Measurements from ENCODE around the gene HHIP.

Gene HHIP

DNA sequence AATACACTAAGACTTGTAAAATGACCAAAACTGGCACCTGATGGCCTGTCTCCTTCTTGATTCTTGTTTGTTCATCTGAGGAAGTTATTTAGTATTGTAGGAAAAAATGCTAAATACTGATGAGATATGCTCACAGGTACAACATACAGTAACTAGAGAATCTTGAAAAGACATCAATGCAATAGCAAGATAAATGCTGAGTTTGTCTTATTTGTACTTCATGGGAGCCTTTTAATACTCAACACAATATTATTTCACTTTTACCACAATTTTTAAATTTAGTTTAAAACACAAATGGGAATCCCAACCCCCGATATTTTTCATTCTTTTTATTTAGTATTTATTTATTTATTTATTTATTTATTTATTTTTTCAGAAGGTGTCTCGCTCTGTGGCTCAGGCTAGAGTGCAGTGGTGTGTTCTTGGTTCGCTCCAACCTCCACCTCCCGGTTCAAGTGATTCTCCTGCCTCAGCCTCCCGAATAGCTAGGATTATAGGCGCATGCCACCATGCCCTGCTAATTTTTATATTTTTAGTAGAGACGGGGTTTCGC is 12.1 kb downstream of the HHIP start:
- DNase-seq (ENCODE audit: low read depth): no peak

DNA sequence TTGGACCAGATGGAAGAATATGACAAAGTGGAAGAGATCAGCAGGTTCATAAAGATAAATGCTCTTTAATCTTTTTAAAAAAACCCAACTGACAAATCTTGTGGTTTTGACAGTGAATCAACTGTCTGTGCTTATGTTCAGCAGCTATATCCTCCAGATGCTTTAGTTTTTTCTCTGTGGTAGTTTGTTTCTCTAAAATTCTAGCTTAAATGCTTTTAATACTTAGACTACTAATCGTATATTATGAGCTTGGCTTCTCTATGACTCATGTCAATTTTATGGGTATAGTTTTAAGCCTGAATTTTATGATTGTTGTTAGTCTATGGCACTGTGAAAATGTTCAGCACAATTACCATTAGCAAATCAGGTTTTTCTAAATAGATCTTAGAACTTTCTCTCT is 12.9 kb downstream of the HHIP start:
- DNase-seq (ENCODE audit: low read depth): no peak

DNA sequence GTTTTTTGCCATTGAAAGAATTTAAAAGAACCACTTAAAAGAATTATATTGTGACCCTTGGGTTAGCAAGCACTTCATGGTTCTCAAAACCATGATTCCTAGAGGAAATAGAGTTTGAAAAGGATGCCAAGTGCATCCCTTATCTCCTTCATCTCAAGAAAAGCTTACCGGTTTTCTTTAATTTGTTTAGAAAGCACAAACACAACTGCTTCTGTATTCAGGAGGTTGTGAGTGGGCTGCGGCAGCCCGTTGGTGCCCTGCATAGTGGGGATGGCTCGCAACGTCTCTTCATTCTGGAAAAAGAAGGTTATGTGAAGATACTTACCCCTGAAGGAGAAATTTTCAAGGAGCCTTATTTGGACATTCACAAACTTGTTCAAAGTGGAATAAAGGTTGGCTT is 13.5 kb downstream of the HHIP start:
- no peak for DNase-seq (ENCODE audit: low read depth)

DNA sequence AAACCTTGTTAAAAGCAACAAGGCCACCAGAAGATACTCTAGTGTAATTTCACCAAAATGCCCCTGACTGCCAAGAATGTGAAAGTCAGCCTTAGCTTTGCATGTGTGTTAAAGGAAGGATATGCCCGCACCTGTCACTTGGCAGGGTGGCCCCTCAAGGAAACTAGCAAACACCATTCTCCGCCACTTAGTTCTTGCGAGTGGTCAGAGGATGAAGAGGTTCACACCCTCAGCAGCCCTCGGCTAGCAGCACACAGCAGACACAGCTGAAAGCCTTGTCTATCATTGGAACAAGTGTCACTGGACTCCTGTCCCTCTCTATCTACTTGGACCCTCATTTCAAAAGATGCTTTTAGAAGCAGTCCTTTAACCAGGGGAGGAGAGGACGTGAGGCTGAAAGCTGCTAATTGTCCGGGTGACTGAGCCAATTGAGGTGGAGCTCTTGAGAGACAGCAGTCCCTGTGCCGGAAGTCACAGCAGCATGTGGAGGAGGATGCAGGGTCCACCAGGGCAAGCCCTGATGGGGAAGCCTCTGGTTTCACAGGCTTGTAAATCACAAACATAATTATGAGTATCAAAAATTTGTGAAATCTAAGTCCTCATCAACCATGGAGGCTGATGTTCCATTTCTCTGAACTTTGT is 18.0 kb downstream of the HHIP start:
- DNase-seq (ENCODE audit: low read depth): no peak

DNA sequence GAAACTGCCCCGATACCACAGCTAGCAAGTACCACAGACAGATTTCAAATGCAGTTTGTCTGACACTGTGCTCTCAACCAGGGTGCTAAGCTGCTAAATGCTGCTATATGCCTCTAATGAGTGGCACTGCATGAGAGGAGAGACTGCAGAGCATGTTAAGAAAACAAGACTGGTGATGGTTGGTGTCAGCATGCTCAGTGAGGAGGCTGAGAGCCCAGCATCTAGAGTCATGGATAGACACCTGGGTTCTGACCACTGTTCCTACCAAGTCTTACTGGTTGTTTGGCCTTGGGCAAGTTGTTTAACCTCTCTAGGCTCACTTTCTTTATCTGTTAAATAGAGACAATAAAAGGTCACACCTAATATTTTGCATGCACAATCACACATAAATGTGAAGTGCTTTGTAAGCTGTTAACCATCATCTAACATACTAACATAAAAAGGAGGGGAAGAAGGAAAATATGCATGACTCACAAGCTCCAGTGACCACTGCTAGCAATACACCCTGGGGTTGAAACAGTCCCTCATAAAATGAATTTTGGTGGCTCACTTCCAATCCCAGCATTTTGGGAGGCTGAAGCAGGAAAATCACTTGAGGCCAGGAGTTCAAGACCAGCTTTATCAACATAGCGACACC is 20.7 kb downstream of the HHIP start:
- no peak for DNase-seq (ENCODE audit: low read depth)

DNA sequence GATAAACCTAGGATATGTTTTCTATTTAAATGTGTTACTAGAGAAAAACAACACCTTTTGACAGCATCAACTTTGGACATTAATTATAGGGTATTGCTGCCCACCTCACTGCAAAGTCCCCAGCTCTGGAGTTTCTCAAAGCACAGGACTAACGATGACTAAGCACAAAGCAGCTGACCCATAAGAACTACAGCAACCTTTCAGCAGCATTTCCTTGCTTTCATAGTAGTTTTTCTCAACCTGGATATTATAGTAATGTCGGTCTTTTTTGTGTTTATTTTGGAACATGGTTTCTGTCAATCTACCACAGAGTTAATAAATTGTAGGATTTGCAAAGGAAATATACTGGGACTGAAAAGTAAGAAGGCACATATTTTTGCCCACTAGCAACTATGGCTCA is 21.5 kb downstream of the HHIP start:
- no peak for DNase-seq (ENCODE audit: low read depth)

DNA sequence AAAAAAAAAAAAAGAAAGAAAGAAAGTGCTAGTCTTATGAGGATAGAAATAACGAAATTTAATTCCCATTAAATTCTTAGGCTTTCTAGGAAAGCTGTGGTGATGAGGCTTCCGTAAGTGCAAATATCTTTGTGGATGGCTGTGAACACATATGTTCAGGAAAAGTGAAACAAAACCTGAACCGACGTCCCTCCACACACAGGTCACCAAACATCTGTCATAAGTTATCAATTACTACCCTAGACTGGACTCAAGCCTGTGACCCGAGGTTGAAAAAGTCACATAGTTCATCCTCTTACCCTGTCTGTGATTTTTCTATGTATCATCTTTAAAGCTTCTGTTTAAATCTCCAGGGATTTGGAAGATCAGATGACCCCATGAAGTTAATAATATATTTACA is 24.8 kb downstream of the HHIP start:
- DNase-seq (ENCODE audit: low read depth): no peak

DNA sequence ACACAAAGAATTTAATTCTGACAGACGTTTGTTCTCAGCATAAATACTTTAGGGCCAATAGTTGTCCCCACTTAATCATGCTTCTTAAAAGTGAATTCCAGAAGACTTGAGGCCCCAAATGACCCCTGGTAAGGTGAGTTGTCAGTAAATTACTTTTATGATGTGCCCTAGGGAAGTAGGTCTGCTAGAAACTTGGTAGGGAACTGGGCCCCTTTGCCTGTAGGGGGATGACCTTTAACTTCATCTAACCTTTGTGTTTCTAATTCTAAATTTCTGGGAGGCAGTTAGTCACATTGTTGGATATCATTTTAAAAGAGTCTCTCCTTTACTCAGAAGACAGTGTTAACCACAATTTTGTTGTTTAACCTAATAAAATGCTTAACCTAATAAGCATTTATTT is 28.8 kb downstream of the HHIP start:
- no peak for DNase-seq (ENCODE audit: low read depth)

DNA sequence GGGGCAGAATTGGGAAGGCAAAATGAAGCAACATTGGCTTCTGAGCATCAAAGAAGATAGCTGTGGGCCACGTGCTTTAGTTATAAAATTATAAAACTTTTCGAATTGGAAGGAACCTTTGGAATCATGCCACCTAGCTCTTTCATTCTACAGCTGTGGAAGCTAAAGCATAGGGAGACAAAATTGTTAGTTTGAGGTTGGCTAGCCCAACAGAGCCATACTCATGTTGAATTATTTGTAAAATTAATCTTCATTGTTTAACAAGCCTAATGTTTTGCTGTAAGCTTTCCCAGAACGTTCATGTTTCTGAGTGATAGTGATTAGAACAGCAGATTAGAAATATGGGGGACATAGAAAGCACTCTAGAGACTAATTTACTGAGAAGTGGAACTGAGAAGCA is 35.9 kb downstream of the HHIP start:
- no peak for DNase-seq (ENCODE audit: low read depth)

DNA sequence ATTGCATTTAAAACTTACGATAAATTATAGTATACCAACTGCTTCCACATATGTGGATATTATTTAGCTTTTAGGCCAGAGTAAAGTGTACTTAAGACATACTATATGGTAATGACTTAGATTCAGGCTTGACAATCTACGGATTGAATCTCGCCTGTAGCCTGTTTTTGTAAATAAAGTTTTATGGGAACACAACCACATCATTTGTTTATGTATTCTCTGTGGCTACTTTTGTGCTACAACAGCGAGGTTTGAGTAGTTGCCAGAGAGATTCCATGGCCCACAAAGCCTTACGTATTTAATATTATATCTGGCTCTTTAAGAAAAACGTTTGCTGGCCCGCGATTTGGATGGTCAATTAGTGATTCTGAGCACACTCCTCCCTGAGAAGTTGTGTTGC is 37.6 kb downstream of the HHIP start:
- no peak for DNase-seq (ENCODE audit: low read depth)

DNA sequence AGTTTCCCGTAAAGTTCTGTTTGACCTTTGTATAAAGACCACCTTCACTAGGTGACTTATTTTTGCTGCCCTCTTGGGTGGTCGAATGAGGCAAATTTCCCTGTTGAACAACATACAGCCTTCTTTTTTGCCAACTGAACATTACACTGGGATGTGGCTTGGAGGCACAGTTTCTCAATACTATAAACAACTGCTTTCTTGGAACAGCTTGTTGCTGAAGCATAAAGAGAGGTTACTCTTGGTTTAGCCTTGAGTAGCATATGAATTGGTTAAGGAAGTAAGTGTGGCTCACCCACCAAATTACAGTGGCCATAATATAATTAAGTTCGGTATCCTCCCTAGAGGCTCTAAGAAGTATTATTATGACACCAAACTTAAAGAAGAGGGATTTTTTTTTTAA is 40.0 kb downstream of the HHIP start:
- no peak for DNase-seq (ENCODE audit: low read depth)

DNA sequence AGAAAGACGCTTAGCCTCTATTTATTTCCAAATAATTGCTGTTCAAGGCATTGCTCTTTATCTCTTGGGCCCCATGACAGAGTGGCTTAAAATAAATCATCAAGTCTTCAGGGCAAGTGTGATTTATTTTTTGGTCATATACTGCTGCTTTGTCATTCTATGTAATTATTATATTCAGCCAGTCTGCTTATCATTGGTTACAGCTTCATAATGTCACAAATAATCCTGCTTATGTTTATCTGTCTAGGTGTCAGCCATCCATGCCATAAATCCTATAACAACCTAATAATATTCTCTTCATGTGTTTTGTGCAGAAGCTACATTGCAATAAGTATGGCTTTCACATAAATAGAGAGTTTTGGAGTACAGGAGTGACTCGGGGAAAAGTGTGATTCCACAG is 41.0 kb downstream of the HHIP start:
- no peak for DNase-seq (ENCODE audit: low read depth)

DNA sequence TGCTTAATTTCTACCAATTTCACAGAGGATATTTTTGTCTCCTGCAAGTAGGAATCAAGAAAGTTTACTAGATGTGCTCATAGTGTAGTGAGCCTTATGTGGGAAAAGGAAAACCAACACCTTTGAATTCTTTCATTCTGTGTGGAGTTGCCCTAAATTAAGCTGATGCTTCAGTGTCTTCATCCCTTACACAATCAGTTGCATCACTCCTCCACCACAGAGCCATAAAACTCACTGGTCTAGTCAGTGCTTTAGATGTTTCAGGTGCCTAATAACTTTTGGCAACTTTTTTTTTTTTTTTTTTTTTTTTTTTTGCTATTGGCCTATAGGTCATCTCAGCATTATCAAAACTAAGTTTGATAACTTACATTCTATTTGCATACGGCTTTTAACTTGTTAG is 41.5 kb downstream of the HHIP start:
- DNase-seq (ENCODE audit: low read depth): no peak

DNA sequence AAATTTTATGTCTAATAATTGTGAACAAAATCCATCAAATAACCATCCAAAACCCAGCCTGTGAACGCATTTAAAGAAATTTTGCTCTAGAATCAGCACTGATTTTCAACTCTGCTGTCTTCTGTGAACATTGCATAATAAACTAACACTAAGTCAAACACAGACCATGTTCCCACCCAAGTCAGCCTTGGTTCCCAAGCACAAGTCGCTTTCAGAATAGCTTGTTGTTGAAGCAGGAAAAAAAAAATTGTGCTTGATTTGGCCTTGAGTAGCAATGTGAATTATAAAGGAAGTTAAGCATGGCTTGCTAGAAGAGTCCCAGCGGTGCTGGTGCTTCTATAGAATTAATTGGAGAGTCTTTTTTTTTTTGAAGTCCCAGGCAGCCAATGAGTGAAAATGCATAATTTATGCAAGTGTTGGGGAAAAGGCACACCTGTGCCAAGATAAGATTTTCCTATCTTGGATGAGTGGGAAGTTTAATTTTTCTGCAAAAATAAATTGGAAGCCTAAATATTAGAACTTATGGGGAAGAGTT is 42.1 kb downstream of the HHIP start:
- no peak for DNase-seq (ENCODE audit: low read depth)

DNA sequence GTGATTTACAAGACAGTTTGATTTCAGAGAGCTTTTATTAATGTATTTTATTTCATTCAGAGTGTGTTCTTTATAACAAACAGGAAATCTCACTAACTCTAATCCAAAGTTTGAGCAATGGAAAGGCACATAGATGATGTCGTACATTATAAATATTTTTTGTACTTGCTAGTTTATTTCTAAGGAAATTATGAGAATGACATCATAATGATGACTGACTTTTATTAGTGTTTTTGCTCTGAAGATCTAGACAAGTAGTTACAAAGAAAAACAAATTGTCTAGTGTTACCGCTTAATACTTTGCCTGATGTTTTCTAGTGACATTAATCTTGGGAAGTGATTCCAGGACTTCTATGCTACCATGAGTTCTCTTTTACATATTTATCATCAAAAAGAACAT is 43.2 kb downstream of the HHIP start:
- DNase-seq (ENCODE audit: low read depth): no peak

DNA sequence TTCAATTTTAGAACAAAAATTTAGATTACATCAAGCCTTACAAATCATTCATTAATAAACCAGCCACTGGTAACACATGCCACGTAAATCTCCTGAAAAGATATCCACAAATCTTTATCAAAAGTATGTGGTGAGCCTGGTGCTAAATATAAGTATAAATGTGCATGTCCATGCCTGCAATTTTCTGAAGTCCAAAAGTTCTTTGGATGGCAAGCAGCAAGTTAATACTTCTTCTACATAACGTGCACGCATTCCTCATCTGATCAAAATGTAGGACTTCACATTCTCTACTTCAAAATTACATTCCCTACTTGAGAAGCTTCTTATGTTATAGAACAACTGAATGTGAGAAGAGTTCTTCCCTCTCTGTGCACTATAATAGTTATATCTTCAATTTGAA is 49.8 kb downstream of the HHIP start:
- DNase-seq (ENCODE audit: low read depth): no peak

DNA sequence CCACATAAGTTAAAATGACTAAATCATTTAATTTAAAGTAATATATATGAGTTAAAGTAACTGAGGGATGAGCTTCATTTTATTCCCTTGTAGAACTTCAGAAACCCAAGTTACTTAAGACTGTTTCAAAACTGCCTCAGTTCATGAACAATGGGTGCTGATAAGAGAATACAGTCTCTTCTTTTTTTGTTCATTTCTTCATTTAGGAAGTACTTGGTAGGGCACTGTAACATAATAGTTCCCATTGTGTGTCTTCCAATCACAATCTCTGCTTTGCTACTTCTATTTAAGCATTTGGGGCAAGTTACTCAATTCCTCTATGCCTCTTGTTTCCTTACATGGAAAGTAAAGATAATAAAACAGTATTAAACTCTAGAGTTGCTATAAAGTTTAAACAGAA is 50.4 kb downstream of the HHIP start:
- no peak for DNase-seq (ENCODE audit: low read depth)

DNA sequence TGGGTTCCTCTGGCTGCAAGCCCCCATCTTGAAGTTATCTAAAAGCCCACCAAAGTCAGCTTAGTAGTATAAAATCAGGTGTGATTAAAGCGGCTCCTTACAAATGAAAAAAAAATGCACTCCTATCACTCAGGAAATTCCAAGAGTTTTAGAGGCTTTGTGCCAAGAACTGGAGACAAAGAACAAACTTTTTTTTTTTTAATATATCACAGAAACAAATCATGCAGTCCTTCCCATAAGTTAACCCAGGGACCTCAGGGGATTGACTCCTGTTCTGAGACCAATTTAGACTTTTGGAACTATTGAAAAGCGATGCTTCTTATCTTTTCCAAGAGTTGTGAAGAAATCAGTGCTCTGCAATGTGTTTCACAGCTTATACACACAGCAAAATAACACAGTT is 53.6 kb downstream of the HHIP start:
- no peak for DNase-seq (ENCODE audit: low read depth)

DNA sequence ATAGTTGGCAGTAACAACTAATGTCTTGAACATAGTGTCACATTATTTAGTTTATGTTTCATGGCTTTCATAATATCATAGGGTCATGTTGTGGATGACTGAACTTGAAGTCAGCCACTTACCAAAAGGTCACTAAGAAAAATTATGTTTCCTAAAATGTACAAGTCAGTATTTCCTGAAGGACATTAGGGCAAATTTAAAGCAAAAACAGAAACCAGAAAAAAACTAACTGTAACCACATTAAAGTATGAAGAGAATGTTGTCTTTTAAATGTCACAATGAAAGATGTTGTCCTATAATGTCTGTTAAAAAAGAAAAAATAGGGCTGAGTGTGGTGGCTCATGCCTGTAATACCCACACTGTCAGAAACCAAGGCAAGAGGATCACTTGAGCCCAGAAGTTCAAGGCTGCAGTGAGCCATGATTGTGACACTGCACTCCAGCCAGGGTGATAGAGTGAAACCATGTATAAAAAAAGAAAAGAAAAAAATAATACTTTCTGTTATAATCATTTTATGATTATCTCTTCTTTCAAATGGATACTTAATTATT is 55.8 kb downstream of the HHIP start:
- DNase-seq (ENCODE audit: low read depth): no peak

DNA sequence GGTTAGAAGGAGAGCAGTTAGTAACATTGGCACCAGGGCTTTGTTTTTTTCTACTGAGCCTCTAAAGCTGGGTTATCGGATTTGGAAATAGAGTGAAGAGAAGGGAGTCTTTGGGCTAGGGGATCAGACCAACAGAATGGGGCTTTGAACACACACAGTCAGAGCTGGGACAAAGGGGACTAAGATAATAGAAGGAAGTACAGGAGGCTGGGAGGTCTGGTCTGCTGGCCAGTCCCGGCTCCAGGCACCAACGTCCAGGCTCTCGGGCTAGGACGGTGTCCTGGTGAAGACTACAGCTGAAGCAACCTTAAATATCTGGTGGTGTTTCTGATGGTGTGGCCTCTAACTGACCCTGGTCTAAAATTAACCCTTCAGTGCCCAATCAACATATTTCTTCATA is 57.5 kb downstream of the HHIP start:
- no peak for DNase-seq (ENCODE audit: low read depth)

DNA sequence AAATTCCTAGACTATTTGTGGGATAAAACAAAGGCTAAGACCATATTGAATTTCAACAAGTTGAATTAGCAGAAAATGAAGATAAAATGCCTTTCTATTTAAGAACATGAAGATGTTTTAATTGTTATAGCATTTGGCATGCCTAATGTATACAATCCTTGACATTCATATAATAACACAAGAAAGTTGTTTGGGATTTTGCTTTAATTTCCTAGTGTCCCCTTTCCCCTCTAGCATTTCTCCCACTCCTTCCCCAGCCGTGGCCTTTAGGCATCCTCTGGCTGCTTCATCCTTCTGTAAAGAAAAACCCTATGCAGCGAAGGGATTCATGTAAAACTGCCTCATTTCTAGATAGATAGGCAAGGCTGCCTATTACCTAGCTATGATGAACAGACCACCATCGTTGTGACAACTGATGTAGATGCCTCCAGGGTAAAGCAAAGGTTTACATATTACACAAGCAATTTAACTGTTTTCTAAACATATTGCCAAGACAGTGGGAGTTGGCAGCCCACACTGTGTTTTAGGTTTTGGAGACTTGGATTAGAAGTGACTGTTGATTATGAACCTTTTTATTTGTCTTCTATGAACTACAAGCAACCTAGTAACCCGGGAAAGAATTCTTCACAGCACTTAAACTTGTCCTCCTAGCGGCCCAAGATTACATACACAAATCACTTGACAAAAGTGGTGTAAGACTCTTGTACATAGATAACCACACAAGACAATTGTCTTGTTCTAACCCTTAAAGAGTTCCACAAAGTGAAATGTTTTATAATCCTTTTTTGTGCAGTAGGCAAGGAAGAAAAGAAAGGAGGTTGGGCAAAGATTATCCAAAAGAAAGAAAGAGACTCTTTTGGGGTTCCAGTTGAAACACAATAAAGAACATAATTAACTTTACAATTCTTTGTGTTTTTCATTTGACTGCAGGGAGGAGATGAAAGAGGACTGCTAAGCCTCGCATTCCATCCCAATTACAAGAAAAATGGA is 59.9 kb downstream of the HHIP start:
- DNase-seq (ENCODE audit: low read depth): no peak

DNA sequence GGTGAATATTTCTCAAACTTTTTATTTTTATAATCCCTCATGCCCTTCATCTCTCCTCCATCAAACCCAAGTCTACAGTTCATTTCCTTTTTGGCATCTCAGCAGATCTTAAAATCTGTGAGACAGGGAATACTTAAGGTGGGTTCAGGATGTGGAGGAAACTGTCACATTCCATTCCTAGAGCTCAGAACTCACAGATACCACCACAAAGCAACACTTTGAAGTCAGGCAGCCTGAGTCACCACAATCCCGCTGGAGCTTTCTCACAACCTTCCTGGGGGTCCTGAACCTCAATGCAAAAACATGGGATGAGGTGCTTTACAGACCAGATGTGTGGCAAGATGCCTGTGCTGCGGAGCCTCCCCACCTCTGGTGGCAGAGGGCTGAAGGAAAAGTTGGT is 63.2 kb downstream of the HHIP start:
- no peak for DNase-seq (ENCODE audit: low read depth)
